Measurements from ENCODE around the gene DEPDC7.
"Not testable (repeated sequence)": the region's sequence is repeated elsewhere in the genome, so short reads cannot be mapped to it uniquely, and the experiment has no call there.

Gene DEPDC7

DNA sequence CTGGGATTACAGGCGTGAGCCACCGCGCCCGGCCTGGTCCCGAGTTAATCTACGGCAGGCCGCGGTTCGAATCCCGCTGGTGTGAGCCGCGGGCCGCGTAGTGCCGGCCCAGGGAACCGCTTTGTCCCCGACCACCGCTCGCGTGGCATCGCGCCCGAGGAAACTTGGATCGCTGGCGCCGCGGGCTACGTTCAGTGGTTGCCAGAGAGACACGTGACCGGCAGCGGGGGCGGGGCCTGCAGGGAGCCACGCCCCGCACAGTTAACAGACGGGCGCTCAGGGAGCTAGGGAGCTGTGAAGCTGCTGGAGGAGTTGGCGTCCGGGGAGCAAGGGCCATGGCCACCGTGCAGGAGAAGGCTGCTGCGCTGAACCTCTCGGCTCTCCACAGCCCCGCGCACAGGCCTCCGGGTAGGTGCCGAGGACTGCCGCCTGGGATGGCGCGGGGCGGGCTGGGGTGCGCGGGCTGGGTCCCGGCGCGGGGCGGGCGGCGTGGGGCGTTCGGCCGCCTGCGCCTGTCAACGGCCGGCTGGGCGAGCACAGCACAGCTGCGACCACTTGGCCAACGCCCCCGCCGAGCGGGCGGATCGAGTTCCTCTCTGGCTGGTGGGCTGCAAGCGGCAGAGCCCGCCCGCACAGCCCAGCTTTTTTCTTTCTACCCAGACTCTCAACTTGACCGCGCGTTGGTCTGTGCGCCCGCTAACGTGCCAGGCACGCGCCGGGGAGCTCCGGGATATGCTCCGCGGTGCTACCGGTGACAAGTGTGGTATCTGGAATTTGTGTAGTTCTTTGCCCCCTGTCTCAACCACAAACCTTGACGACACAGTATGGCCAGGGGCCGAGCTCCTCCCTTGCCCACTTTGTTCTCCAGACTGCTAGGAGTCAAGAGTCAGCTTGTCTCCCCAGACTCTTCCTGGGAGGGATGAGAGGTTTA, at the start of gene DEPDC7:
TSS of gene DEPDC7 (plus strand) at position 258 of the 931 bp plus-strand sequence. CDS start at position 336, 78 bp downstream.
- H3K36me3 ChIP-seq (ENCODE audit: control insufficient read depth, insufficient read depth, low read length), result no peaks in the 10 kb centered on the region
- peak within 1 kb of the TSS; percentile 49 for H3K4me3 ChIP-seq (replicated peaks; ENCODE audit: low read depth, low read length)
- no peaks in the 10 kb centered on the region; the same call in 1 of the 2 replicates for H3K27me3 ChIP-seq (replicated peaks; ENCODE audit: control insufficient read depth, insufficient read depth, low read length)
- TF ChIP-seq, protein P1, sequence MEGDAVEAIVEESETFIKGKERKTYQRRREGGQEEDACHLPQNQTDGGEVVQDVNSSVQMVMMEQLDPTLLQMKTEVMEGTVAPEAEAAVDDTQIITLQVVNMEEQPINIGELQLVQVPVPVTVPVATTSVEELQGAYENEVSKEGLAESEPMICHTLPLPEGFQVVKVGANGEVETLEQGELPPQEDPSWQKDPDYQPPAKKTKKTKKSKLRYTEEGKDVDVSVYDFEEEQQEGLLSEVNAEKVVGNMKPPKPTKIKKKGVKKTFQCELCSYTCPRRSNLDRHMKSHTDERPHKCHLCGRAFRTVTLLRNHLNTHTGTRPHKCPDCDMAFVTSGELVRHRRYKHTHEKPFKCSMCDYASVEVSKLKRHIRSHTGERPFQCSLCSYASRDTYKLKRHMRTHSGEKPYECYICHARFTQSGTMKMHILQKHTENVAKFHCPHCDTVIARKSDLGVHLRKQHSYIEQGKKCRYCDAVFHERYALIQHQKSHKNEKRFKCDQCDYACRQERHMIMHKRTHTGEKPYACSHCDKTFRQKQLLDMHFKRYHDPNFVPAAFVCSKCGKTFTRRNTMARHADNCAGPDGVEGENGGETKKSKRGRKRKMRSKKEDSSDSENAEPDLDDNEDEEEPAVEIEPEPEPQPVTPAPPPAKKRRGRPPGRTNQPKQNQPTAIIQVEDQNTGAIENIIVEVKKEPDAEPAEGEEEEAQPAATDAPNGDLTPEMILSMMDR (IDR thresholded peaks at IDR 0.05; ENCODE audit: insufficient read depth, low read length, poor library complexity, severe bottlenecking), result no peak
- peak; percentile 61 for DNase-seq (ENCODE audit: extremely low read depth, insufficient read length)

DNA sequence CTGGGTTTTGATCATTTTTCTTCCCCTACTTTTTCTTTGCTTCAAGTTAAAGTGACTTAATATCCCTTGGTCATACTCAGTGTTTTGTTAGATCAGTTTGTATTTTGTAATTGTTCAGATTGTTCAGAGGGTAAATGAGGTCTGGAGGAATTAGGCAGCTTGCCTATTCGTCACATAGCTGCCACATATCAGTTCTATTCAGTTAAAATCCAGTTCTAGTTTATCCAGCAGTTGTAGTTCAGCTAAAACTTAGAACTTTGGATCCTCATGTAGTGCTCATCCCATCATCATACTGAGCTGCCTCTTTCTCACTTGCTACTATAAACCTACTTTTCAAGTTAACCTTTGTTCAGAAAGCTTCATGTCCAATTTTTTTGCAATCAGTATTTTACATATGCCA, 47.1 kb upstream of the DEPDC7 start:
- TF ChIP-seq, protein P1 (IDR thresholded peaks at IDR 0.05; ENCODE audit: insufficient read depth, low read length, poor library complexity, severe bottlenecking), result no peak
- DNase-seq (ENCODE audit: extremely low read depth, insufficient read length), result no peak
- Histone ChIP-seq H3K27me3 (replicated peaks; ENCODE audit: control insufficient read depth, insufficient read depth, low read length) (no peaks in the 10 kb centered on the region), H3K36me3 (ENCODE audit: control insufficient read depth, insufficient read depth, low read length) (no peaks in the 10 kb centered on the region; the same call in 1 of the 2 replicates), H3K4me3 (replicated peaks; ENCODE audit: low read depth, low read length) (no peak overlapping the region)

DNA sequence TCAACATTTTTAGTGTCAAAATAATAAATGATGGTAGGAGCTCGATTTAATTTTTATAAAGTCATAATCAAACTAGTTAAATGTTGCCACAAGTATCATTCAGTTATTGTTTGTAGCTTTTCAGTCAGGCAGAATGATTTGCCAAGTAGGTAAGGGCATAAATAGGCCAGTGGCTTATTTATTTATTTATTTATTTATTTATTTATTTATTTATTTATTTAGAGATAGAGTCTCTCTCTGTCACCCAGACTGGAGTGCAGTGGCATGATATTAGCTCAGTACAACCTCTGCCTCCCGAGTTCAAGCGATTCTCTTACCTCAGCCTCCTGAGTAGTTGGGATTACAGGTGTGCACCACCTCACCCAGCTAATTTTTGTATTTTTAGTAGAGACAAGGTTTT, 43.4 kb upstream of the DEPDC7 start:
- H3K36me3 ChIP-seq (ENCODE audit: control insufficient read depth, insufficient read depth, low read length); DNase-seq (ENCODE audit: extremely low read depth, insufficient read length); H3K27me3 ChIP-seq (replicated peaks; ENCODE audit: control insufficient read depth, insufficient read depth, low read length): not testable (repeated sequence)

DNA sequence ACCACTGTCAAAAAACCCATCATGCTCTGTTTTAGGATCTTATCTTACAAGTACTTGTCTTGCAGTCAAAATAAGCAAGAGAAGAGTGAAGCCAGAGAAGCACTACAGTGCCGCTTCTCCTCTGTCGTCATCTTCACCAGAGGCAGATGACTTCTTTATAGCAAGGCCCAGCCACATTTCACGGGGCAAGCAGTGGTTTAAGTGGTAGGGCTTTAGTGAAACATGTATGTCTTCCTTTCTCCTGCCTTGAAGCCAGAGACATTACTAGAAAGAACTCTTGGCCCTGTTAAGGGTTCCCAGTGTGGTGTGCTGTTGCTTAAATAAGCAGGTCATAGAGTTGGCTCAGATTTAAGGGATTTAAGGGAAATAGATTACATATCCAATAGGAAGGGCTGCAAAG, 42.9 kb upstream of the DEPDC7 start:
- TF ChIP-seq, protein P1 (IDR thresholded peaks at IDR 0.05; ENCODE audit: insufficient read depth, low read length, poor library complexity, severe bottlenecking), result no peak
- no peak for DNase-seq (ENCODE audit: extremely low read depth, insufficient read length)
- Histone ChIP-seq H3K27me3 (replicated peaks; ENCODE audit: control insufficient read depth, insufficient read depth, low read length) (no peaks in the 10 kb centered on the region), H3K4me3 (replicated peaks; ENCODE audit: low read depth, low read length) (no peak overlapping the region), H3K36me3 (ENCODE audit: control insufficient read depth, insufficient read depth, low read length) (no peaks in the 10 kb centered on the region; the same call in none of the 2 replicates)

More for the DNA sequence above, 43.4 kb upstream of the DEPDC7 start:
- H3K4me3 ChIP-seq (replicated peaks; ENCODE audit: low read depth, low read length), result not testable (repeated sequence)

DNA sequence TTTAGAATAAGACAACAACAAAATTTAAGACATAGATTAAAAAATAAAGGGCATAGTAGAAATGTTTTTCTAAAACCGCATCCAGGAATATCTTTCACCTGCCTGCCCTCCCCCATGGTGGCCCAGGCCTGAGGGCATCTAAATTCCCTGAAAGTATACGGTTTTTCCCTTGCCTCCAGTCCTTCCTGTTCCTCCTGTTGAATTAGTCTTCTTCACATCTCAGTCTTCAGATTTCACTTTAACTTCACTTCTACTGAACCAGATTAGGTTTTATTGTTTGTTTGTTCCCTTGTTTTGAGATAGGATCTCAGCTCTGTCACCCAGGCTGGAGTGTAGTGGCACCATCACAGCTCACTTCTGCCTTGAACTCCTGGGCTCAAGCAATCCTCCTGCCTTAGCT, 33.1 kb upstream of the DEPDC7 start:
- H3K36me3 ChIP-seq (ENCODE audit: control insufficient read depth, insufficient read depth, low read length), result no peaks in the 10 kb centered on the region; the same call in 1 of the 2 replicates
- TF ChIP-seq, protein P1 (IDR thresholded peaks at IDR 0.05; ENCODE audit: insufficient read depth, low read length, poor library complexity, severe bottlenecking), result no peak
- H3K27me3 ChIP-seq (replicated peaks; ENCODE audit: control insufficient read depth, insufficient read depth, low read length), result no peaks in the 10 kb centered on the region
- no peak for DNase-seq (ENCODE audit: extremely low read depth, insufficient read length)
- no peak overlapping the region for H3K4me3 ChIP-seq (replicated peaks; ENCODE audit: low read depth, low read length)

DNA sequence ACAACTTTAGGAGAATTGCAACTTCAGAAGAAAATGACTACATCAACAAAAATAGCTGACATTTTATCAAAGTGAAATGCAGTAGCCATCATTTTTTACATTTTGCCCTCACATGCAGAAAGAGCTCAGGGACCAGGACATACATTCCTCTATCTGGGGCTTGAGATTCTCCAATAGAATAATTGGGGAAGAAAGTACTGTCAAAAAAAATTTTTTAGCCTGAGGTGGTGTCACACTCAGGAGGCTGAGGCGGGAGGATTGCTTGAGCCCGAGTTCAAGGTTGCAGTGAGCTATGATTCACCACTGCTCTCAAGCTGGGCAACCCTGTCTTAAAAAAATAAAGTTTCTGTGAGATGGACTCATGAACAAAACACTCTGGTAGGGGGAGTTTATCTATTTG, 32.2 kb upstream of the DEPDC7 start:
- DNase-seq (ENCODE audit: extremely low read depth, insufficient read length), result no peak
- TF ChIP-seq, protein P1 (IDR thresholded peaks at IDR 0.05; ENCODE audit: insufficient read depth, low read length, poor library complexity, severe bottlenecking), result no peak
- Histone ChIP-seq H3K27me3 (replicated peaks; ENCODE audit: control insufficient read depth, insufficient read depth, low read length) (no peaks in the 10 kb centered on the region), H3K36me3 (ENCODE audit: control insufficient read depth, insufficient read depth, low read length) (no peaks in the 10 kb centered on the region), H3K4me3 (replicated peaks; ENCODE audit: low read depth, low read length) (no peak overlapping the region)
